EH (cell line): ENCODE results near the gene RDX.
"Not testable (repeated sequence)": the region's sequence is repeated elsewhere in the genome, so short reads cannot be mapped to it uniquely, and the experiment has no call there.

Experiments used
- DNase-seq: peaks from one replicate; pipeline ENCODE4 v3.0.0-alpha.2; 2015; ENCODE audit warnings: low read depth

Gene RDX

GRCh38 chr11:110272919-110273318 lies 23.5 kb downstream of the RDX start:
- no peak for DNase-seq

- DNase-seq: no peak
These were observed 26.4 kb downstream of the RDX start for GRCh38 chr11:110269996-110270395.

- DNase-seq: no peak
These were observed 28.0 kb downstream of the RDX start for GRCh38 chr11:110268441-110268840.

DNA sequence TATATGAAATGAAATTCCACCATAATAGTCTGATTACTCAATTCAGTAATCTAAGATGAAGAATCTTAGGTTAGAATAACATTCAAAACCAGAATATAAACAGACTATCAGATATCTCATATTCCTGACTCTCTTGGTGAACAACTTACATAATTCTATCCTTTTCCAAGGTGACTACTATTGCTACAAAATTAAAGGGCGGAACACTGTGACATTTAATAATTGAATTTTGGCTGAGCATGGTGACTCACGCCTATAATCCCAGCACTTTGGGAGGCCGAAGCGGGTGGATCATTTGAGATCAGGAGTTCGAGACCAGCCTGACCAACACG lies 34.4 kb downstream of the RDX start:
- no peak for DNase-seq

DNA sequence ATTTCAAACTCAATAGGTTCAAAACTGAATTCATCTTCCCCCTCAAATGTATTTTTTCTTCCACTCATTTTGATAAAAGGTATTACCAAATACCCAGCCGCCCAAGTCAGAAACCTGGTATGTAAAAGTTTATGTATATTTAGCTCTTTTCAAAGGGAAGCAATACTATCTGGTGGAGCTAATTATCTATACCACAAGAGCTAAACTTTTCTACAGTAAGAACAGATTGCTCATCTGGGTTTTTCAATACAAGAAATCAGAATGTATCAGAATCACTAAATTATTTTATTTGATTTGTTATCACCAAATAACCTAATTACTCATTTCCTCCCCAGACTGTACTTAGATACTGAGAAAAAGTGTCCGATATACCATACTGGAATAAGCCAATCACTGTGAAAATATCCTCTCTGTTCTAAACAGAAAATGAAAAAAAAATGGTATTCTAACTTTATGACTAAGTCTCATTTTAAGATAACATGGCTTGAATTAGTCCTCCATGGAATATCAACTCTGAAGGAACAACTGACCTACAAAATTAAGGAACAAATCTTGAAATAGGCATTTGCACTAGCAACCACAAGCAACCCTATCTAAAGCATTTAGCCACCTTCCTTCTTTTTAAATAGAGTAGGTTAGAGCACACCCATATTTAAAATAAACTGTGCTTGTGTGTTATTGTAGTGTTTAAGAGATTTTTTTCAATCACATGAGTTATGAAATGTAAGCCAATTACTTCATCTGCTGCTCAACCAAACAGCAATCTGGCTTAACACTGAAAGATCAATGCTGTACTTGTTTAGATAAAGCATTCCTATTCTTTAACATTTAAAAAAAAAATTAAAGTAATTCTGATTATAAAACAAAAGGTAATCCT lies 35.0 kb downstream of the RDX start:
- no peak for DNase-seq

GRCh38 chr11:110253525-110253924 lies 42.9 kb downstream of the RDX start:
- DNase-seq: no peak

DNA sequence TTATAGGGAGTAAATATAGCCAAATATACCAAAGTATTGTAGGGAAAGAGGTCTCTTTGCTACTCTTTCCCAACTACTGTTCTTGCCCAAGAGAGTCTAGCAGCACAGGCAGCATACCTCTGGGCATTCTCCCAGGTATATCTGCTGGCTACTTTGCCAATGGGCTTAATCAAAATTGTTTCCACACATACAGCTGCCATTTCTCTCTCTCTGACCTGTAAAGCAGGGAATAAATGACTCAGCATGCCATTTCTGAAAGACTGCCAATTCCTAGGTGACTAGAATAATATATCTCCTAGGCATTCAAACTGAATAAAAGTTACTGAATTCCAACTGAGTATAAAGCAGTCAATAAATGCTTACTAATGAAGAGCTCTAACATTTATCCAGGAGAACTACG lies 44.6 kb downstream of the RDX start:
- DNase-seq: peak; percentile 52

DNA sequence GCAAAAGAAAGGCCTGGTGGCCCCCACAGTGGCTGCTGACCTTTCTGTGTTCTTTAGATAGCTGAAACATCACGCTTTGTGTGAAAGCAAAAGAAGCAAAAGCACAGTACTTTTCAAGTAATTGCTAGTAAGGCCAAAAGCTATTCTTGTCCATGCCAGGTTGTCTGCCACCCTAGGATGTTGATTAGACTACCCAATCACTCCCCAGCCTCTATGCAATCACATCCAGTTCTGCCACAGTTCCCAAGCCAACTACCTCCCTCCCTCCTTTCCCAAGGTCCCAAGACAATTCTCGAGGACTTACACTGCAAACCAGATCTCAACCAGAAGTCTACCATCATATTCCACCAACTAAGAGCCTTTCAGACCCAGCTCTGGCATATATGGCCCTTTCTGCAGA lies 46.2 kb downstream of the RDX start:
- no peak for DNase-seq

DNA sequence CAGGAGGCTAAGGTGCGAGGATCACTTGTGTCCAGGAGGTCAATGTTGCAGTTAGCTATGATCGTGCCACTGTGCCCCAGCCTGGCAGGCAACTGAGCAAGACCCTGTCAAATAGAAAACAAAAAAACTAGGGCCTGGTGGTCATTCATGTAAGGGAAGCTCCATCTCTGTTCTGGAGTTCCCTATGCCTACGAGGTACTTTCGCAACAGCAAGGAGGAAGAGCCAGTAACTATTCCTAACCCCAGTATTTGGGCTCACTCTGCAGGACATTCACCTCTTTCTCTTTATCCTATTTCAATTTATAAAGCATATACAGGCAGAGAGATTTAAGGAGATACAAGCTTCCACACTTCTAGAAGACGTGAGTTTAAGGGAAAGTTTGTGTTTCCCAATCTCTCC lies 46.6 kb downstream of the RDX start:
- DNase-seq: no peak

DNA sequence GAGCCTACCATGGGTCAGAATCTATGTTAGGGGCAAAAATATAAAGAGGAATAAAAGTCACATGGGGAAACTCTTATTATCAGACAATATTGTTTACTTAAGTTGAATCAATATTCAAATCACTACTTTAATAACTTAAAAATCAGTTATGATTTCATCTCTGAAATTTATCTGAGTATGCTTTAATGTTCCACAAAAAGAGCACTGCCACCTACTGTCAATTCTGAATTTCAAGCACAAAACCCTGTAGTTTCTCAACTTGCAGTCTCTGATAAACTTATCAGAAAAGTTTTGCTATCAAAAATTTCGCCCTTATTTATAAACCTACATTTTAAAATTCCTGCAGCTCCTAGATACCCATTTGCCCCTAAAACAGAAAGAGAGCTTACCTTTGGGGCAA lies 47.3 kb downstream of the RDX start:
- DNase-seq: peak; percentile 6

DNA sequence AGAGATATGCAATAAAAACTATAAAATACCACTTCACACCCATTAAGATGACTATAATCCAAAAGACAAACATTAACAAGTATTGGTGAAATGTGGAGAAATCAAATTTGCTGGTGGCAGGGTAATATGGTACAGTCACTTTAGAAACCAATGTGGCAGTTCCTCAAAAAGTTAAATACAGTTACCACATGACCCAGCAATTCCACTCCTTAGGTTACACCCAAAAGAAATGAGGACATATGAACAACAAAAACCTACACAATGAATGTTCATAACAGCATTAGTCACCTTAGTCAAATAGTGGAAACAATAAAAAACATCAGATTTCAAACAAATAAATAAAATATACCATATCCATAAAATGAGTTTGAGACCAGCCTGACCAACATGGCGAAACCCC lies 52.6 kb downstream of the RDX start:
- DNase-seq: no peak

DNA sequence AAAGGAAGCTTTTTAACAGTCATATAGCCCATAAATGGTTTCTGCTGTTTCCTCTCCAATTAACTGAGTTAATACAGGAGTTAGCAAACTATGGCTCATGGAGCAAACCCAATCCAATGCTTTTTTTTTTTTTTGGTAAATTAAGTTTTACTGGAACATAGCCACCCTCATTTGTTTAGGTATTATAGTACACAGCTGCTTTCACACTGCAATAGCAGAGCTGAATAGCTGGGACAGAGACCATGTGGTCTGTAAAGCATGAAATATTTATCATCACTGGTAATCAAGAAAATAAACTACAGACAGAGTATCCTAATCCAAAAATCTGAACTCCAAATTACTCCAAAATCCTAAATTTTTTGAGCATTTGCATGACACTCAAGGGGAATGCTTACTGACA lies 53.7 kb downstream of the RDX start:
- no peak for DNase-seq

GRCh38 chr11:110242188-110242587 lies 54.2 kb downstream of the RDX start:
- no peak for DNase-seq

DNA sequence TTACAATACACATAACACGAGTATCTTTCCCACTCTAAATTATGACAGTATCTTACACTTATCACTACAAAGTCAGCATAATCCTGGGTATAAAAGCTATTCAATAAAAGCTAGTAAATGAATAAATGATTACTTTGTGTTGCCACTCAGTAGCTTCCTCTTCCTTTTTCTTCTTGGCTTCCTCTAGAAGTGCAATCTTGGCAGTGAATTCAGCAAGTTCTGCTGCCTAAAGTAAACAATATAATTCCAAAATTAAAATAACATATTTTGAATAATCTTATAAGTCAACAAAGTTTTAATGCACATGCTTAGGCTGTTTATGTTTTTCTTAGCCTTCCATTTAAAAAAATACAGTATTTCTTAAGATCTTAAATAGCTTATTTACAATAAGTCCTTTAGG lies 60.4 kb downstream of the RDX start:
- no peak for DNase-seq

GRCh38 chr11:110230377-110230776 lies 66.0 kb downstream of the RDX start:
- DNase-seq: no peak

DNA sequence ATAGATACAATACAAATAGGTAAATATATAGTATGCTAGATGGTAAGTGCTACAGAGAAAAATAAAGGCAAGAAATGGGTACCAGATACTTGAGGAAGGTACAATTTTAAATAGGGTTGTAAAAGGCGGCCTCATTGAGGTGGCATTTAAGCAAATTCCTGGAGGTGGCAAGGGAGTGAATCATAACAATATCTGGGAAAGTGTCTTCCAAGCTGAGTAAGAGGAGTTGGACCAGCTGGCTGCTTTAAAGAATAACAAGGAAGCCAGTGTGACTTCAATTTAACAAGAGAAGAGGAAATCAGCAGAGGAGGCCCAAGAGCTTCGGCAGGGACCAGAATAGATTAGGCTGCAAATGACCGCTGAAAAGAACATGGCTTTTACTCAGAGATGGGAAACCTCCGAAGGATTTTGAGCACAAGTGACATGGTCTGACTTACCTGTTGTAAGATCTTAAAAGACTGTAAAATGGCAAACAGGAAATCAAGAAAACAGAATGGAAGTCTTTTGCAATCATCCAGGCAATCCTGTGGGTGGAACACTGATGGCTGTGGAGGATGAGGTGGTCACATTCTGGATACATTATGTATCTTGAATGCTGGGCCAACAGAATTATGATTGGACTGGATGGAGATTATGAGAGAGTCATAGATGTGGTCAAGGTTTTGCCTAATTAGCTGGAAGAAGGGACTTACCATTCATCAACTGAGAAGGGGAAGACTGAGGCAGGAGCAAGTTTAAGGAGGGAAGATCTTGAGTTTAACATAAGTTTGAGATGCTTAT lies 77.2 kb downstream of the RDX start:
- peak; percentile 44 for DNase-seq

GRCh38 chr11:110217936-110218335 lies 78.5 kb downstream of the RDX start:
- no peak for DNase-seq

DNA sequence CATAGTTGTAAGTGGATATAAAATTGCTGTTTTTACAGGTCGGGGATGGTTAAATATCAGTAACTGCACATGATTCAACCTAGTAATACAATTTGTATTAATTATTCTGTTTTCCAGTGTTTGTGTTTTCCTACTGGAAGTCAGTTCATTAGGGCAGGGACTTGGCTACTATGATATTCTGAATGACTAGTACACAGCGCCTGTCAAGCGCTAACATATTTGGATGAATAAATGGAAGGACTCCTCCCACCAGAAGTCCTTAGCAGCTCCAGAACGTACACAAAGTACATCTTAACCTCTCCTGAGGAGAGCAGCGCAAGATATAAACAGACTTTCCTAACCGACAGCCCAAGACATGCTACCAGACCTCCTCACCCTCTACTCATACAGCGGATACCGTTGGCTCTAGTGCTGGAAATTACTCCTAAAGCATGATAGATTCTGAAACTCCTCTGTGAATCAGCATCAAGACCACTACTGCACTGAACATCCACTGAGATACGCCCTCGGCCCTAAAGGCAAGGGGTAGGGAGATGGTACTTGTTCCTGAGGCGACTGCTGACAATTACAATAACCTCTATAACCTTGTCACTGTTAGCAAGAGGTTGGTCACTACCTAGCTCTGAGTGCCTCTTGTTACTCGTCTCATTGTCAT lies 79.1 kb downstream of the RDX start:
- no peak for DNase-seq

GRCh38 chr11:110209313-110209694 lies 87.1 kb downstream of the RDX start:
- not testable (repeated sequence) for DNase-seq

GRCh38 chr11:110208678-110209312 lies 87.6 kb downstream of the RDX start:
- DNase-seq: not testable (repeated sequence)

- no peak for DNase-seq
These were observed 89.3 kb downstream of the RDX start for GRCh38 chr11:110207123-110207522.

- no peak for DNase-seq
These were observed 95.6 kb downstream of the RDX start for GRCh38 chr11:110200836-110201235.

DNA sequence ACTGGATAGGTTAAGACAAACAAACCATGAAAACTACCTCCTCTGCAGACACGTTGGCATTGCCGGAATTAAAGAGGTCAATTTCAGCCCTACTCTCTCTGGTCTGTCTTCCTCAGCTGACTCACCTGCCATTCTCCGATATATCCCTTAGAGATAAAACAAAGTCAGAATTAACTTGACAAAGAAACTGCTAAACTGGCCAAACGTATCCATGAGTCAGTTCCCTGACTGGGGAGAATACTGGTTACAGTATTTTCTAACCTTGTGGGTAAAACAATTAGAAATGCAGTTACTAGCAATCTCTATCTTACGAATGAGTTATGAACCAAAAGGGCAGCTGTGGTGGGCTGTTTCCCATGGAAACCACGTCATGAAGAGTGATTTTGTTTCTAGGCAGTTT lies 96.2 kb downstream of the RDX start:
- DNase-seq: no peak
